ENCODE results near the gene RTN1. TPM values are rescaled to one million over a fixed set of nuclear protein-coding genes. Genes with fewer than 3 reads are reported as not detected.

RTN1 gene
- total RNA-seq, 4 donors from 2014 or later: 2.4 to 4.9 (median 4.6) TPM; not detected in 1

DNA sequence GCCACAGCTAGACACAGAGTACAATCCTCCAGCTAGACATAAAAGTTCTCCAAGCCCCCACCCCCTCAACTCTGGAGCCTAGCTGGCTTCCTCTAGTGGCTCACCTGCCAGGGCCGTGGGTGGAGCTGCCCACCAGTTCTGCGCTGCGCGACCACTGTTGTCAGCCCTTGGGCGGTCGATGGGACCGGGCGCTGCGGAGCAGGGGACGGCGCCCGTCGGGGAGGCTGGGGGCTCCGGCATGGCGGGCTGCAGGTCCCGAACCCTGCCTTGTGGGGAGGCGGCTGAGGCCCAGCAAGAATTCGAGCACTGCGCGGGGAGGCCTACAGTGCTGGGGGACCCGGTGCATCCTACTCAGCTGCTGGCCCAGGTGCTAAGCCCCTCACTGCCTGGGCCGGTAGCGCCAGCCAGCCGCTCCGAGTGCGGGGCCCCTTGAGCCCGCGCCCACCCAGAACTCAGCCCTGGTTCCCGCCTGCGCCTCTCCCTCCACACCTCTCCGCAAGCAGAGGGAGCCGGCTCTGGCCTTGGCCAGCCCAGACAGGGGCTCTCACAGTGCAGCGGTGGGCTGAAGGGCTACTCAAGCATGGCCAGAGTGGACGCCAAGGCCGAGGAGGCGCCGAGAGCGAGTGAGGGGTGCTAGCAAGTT lies 51.0 kb downstream of the RTN1 start:
- H3K27me3 ChIP-seq: no peaks in the 10 kb centered on the region
- H3K4me1 ChIP-seq: no peaks in the 10 kb centered on the region
- TF ChIP-seq EP300 (IDR thresholded peaks at IDR 0.05; ENCODE audit: low read depth) (no peak), POLR2AphosphoS5 (IDR thresholded peaks at IDR 0.05) (no peak), POLR2A (IDR thresholded peaks at IDR 0.05) (no peak)
- TF ChIP-seq, protein P1, sequence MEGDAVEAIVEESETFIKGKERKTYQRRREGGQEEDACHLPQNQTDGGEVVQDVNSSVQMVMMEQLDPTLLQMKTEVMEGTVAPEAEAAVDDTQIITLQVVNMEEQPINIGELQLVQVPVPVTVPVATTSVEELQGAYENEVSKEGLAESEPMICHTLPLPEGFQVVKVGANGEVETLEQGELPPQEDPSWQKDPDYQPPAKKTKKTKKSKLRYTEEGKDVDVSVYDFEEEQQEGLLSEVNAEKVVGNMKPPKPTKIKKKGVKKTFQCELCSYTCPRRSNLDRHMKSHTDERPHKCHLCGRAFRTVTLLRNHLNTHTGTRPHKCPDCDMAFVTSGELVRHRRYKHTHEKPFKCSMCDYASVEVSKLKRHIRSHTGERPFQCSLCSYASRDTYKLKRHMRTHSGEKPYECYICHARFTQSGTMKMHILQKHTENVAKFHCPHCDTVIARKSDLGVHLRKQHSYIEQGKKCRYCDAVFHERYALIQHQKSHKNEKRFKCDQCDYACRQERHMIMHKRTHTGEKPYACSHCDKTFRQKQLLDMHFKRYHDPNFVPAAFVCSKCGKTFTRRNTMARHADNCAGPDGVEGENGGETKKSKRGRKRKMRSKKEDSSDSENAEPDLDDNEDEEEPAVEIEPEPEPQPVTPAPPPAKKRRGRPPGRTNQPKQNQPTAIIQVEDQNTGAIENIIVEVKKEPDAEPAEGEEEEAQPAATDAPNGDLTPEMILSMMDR (IDR thresholded peaks at IDR 0.05): no peak
- no peak for DNase-seq
- H3K27ac ChIP-seq: no peak overlapping the region
- WGBS, 2 donors (ENCODE audit: low coverage in 1 of 2): 91 to 95% methylated on average over 4 to 23 of the region's 38 CpGs
- intact Hi-C loops (cut with DNase I; ENCODE audit: low total_unique reads): no loop called here
- in situ Hi-C loops (cut with MboI; ENCODE audit: low pct_ligation_motif_present in 1 of 4, low pct_unique_long_range_greater_than_20kb in 1 of 4, low sequenced_read_pairs in 3 of 4): no loop called here
- no peaks in the 10 kb centered on the region for H3K9me3 ChIP-seq
- H3K4me3 ChIP-seq: no peak overlapping the region
- H3K36me3 ChIP-seq: no peaks in the 10 kb centered on the region

DNA sequence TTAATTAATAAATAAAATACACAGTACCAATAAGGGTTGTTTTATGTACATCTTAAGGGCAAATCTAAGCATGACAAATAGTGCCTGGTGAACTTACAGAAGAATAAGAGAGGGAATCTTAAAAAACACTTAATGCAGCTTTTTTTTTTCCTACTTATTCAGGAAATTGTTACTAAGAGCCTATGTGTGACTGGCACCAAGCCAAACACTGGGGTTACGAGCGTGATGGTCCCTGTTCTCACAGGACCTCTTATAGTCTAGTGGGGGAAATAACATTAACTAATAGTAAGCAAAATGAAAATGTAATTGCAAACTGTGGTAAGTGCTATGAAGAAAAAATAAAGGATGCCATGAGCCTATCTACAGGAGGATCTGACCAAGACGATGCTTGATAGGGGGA lies 53.6 kb downstream of the RTN1 start:
- H3K27me3 ChIP-seq: no peaks in the 10 kb centered on the region
- 0 to 46% methylated on average over 2 to 3 of the region's 3 CpGs for WGBS, 2 donors (ENCODE audit: low coverage in 1 of 2)

DNA sequence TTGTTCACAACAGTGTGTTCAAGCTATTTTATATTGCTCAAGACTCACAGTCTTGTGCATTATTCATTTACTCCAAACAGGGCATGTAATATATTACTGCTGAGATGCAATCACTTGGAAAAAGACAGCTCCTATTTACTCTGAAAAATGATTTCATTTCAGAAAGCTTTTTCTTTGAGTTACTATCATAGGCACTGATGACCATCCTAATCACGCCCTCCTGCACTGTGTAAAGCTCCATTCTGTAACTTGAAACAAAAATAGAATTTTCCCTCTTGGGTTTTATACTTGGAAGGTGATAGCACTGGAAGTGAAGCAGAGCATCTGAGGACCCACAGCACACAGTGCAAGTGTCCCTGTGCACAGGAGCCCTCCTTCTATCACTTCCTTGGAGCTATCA lies 55.6 kb downstream of the RTN1 start:
- no peak overlapping the region for H3K4me3 ChIP-seq
- no peak for TF ChIP-seq POLR2A (IDR thresholded peaks at IDR 0.05)
- TF ChIP-seq, protein P1 (IDR thresholded peaks at IDR 0.05): no peak
- no peak for TF ChIP-seq POLR2AphosphoS5 (IDR thresholded peaks at IDR 0.05)
- TF ChIP-seq EP300 (IDR thresholded peaks at IDR 0.05; ENCODE audit: low read depth): no peak
- intact Hi-C loops (cut with DNase I; ENCODE audit: low total_unique reads): no loop called here
- no peak for DNase-seq
- H3K27me3 ChIP-seq: no peaks in the 10 kb centered on the region
- no peaks in the 10 kb centered on the region for H3K36me3 ChIP-seq
- H3K27ac ChIP-seq: no peak overlapping the region
- in situ Hi-C loops (cut with MboI; ENCODE audit: low pct_ligation_motif_present in 1 of 4, low pct_unique_long_range_greater_than_20kb in 1 of 4, low sequenced_read_pairs in 3 of 4): no loop called here
- 40 to 76% methylated on average over 1 of the region's 1 CpG for WGBS, 2 donors (ENCODE audit: low coverage in 1 of 2)
- no peaks in the 10 kb centered on the region for H3K9me3 ChIP-seq
- no peaks in the 10 kb centered on the region for H3K4me1 ChIP-seq

More for the DNA sequence above, 53.6 kb downstream of the RTN1 start:
- DNase-seq: no peak
- Histone ChIP-seq H3K9me3 (no peaks in the 10 kb centered on the region), H3K36me3 (no peaks in the 10 kb centered on the region), H3K4me3 (no peak overlapping the region), H3K4me1 (no peaks in the 10 kb centered on the region), H3K27ac (no peak overlapping the region)
- in situ Hi-C loops (cut with MboI; ENCODE audit: low pct_ligation_motif_present in 1 of 4, low pct_unique_long_range_greater_than_20kb in 1 of 4, low sequenced_read_pairs in 3 of 4) (no loop called here), intact Hi-C loops (cut with DNase I; ENCODE audit: low total_unique reads) (no loop called here)
- no peak for TF ChIP-seq POLR2A (IDR thresholded peaks at IDR 0.05)
- TF ChIP-seq EP300 (IDR thresholded peaks at IDR 0.05; ENCODE audit: low read depth): no peak
- no peak for TF ChIP-seq POLR2AphosphoS5 (IDR thresholded peaks at IDR 0.05)
- TF ChIP-seq, protein P1 (IDR thresholded peaks at IDR 0.05): no peak

DNA sequence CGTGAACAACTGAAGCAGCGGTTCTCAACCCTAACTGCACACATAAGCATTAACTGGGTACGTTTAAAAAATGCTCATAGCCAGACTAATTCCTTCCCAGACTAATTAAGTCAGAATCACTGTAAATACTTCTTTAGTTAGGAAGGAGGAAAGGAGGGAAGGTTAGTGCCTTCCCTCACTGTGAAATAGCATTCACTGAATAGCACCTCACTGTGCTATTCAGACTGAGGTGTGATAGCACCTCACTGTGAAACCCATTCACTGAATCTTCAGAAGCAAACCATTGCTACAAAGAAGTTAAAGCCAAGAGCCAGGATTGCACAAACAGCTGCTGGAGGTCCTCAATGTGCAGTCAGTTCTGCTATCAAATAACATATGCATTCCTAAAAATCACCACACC lies 58.8 kb downstream of the RTN1 start:
- no peak for TF ChIP-seq POLR2A (IDR thresholded peaks at IDR 0.05)
- TF ChIP-seq EP300 (IDR thresholded peaks at IDR 0.05; ENCODE audit: low read depth): no peak
- TF ChIP-seq, protein P1 (IDR thresholded peaks at IDR 0.05): no peak
- TF ChIP-seq POLR2AphosphoS5 (IDR thresholded peaks at IDR 0.05): no peak
- in situ Hi-C loops (cut with MboI; ENCODE audit: low pct_ligation_motif_present in 1 of 4, low pct_unique_long_range_greater_than_20kb in 1 of 4, low sequenced_read_pairs in 3 of 4): no loop called here
- 82 to 90% methylated on average over 3 of the region's 3 CpGs for whole genome bisulfite sequencing, 2 donors (ENCODE audit: low coverage in 1 of 2)

More for the DNA sequence above, 58.8 kb downstream of the RTN1 start:
- intact Hi-C loops (cut with DNase I; ENCODE audit: low total_unique reads): no loop called here
- Histone ChIP-seq H3K27ac (no peak overlapping the region), H3K4me1 (no peaks in the 10 kb centered on the region), H3K9me3 (no peaks in the 10 kb centered on the region), H3K36me3 (no peaks in the 10 kb centered on the region), H3K4me3 (no peak overlapping the region), H3K27me3 (no peaks in the 10 kb centered on the region)
- DNase-seq: no peak

Measured in transverse colon (tissue), 4 donors.